Measurements from ENCODE around the gene NCR1. TPM values are rescaled to one million over a fixed set of nuclear protein-coding genes. Genes with fewer than 3 reads are reported as not detected.

NCR1 gene
- total RNA-seq, 2 donors from 2014 or later = 0.34 TPM; not detected in 1

DNA sequence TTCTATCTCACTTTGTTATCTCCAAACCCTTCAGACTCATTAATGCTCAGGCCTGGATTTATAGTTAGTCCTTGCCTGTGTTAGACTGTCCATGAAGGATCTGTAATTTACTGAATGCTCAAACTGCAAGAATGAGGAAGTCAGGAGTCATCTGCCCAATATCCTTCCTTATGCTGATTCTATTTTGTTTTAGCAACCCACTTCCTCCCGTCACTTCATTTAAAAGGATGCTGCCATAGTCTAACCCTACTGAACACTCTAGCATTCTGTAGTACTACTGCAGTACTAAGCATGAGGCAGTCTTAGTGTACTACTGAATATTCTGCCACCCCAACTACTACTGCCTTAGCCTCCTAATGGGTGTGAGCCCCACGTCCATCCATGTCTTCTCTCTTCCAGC, 30.4 kb upstream of the NCR1 start:
- Histone ChIP-seq H3K4me1 (replicated peaks) (no peaks in the 10 kb centered on the region), H3K9me3 (no peaks in the 10 kb centered on the region), H3K27ac (no peak overlapping the region), H3K36me3 (no peaks in the 10 kb centered on the region), H3K4me3 (no peak overlapping the region), H3K27me3 (replicated peaks; ENCODE audit: insufficient read depth) (no peaks in the 10 kb centered on the region)
- TF ChIP-seq POLR2A (IDR thresholded peaks at IDR 0.05) (no peak), POLR2AphosphoS5 (IDR thresholded peaks at IDR 0.05) (no peak)
- TF ChIP-seq, protein P1, sequence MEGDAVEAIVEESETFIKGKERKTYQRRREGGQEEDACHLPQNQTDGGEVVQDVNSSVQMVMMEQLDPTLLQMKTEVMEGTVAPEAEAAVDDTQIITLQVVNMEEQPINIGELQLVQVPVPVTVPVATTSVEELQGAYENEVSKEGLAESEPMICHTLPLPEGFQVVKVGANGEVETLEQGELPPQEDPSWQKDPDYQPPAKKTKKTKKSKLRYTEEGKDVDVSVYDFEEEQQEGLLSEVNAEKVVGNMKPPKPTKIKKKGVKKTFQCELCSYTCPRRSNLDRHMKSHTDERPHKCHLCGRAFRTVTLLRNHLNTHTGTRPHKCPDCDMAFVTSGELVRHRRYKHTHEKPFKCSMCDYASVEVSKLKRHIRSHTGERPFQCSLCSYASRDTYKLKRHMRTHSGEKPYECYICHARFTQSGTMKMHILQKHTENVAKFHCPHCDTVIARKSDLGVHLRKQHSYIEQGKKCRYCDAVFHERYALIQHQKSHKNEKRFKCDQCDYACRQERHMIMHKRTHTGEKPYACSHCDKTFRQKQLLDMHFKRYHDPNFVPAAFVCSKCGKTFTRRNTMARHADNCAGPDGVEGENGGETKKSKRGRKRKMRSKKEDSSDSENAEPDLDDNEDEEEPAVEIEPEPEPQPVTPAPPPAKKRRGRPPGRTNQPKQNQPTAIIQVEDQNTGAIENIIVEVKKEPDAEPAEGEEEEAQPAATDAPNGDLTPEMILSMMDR (IDR thresholded peaks at IDR 0.05) = no peak
- intact Hi-C loops (cut with DNase I) = no loop called here
- DNase-seq (ENCODE audit: low spot score) = no peak
- 76% methylated on average over 2 of the region's 2 CpGs for WGBS

DNA sequence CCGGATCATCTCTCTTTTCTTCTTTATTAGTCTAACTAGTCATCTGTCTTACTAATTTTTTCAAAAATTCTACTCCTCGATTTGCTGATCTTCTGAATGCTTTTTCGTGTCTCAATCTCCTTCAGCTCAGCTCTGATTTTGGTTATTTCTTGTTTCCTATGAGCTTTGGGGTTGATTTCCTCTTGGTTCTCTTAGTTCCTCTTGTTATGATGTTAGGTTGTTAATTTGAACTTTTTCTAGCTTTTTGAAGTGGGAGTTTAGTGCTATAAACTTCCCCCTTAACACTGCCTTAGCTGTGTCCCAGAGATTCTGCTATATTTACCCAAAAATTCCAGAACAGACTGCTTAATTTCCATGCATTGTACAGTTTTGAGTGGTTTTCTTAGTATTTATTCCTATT, 28.5 kb upstream of the NCR1 start:
- WGBS = 83% methylated on average over 3 of the region's 3 CpGs

DNA sequence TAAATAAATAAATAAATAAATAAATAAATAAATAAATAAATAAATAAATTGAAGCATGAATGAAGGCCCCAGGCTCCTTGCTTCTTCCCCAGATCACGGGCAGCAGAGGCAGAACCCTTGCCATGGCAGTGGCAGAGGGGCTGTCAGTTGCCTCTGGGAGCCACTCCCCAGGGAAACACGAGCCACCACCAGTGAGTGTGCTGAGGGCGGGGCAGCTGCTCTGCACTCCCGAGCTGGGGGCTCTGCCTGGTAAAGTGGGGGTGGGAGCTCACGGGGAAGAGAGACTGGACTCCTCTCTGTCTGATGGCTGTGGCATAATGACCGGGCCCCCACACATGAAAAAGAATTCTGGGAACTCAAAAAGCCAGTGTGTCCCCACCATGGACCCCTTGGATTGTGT, 24.1 kb upstream of the NCR1 start:
- Histone ChIP-seq H3K4me1 (replicated peaks) (no peaks in the 10 kb centered on the region), H3K4me3 (no peak overlapping the region), H3K27ac (no peak overlapping the region), H3K27me3 (replicated peaks; ENCODE audit: insufficient read depth) (no peaks in the 10 kb centered on the region), H3K9me3 (no peaks in the 10 kb centered on the region), H3K36me3 (no peaks in the 10 kb centered on the region)
- 61% methylated on average over 6 of the region's 6 CpGs for WGBS
- TF ChIP-seq, protein P1 (IDR thresholded peaks at IDR 0.05) = no peak
- TF ChIP-seq POLR2AphosphoS5 (IDR thresholded peaks at IDR 0.05) (no peak), POLR2A (IDR thresholded peaks at IDR 0.05) (no peak)
- DNase-seq (ENCODE audit: low spot score) = no peak
- intact Hi-C loops (cut with DNase I) = no loop called here

More for the DNA sequence above, 28.5 kb upstream of the NCR1 start:
- no peak for DNase-seq (ENCODE audit: low spot score)
- Histone ChIP-seq H3K36me3 (no peaks in the 10 kb centered on the region), H3K27me3 (replicated peaks; ENCODE audit: insufficient read depth) (no peaks in the 10 kb centered on the region), H3K4me3 (no peak overlapping the region), H3K27ac (no peak overlapping the region), H3K9me3 (no peaks in the 10 kb centered on the region), H3K4me1 (replicated peaks) (no peaks in the 10 kb centered on the region)
- intact Hi-C loops (cut with DNase I) = no loop called here
- TF ChIP-seq POLR2AphosphoS5 (IDR thresholded peaks at IDR 0.05) (no peak), POLR2A (IDR thresholded peaks at IDR 0.05) (no peak)
- TF ChIP-seq, protein P1 (IDR thresholded peaks at IDR 0.05) = no peak

DNA sequence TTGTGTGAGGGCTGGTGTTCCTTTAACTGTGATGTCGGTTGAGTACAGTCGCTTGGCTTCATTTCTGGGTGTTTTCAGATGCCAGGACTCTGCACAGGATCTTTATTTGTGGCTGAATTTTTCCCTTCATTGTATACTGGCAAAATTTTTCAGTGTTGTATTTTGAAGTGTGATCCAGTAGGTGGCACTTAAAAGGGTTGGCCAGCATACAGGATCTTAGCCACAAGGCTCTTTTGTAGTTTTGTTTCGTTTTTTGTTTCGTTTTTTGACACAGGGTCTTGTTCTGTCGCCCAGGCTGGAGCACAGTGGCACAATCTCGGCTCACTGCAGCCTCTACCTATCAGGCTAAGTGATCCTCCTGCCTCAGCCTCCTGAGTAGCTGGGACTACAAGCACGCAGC, 23.2 kb upstream of the NCR1 start:
- Histone ChIP-seq H3K9me3 (no peaks in the 10 kb centered on the region), H3K27ac (no peak overlapping the region), H3K36me3 (no peaks in the 10 kb centered on the region), H3K4me1 (replicated peaks) (no peaks in the 10 kb centered on the region), H3K27me3 (replicated peaks; ENCODE audit: insufficient read depth) (no peaks in the 10 kb centered on the region), H3K4me3 (no peak overlapping the region)
- no peak for DNase-seq (ENCODE audit: low spot score)
- intact Hi-C loops (cut with DNase I) = no loop called here
- WGBS = 42% methylated on average over 7 of the region's 7 CpGs
- TF ChIP-seq POLR2AphosphoS5 (IDR thresholded peaks at IDR 0.05) = no peak

DNA sequence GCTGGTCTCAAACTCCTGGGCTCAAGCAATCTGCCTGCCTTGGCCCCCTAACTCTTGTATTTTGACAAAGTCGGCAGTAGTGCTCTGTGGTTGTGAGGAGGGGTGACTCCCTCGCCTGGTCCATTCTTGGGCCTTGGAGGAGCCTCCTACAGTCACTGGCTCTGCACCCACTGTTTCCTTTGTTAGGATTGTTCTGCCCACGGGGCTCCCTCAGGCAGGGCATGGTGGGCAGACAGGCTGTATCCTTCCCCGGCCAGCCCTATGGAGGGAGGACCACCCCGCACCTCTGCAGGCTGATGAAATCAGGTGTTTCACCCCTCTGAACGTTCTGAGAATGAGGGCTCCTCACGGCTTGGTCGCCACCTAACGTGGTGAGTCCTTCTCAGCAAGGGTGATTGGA, 22.7 kb upstream of the NCR1 start:
- H3K9me3 ChIP-seq = no peaks in the 10 kb centered on the region
- TF ChIP-seq POLR2A (IDR thresholded peaks at IDR 0.05) = no peak
- TF ChIP-seq, protein P1 (IDR thresholded peaks at IDR 0.05) = no peak
- TF ChIP-seq POLR2AphosphoS5 (IDR thresholded peaks at IDR 0.05) = no peak
- H3K4me1 ChIP-seq (replicated peaks) = no peaks in the 10 kb centered on the region
- H3K36me3 ChIP-seq = no peaks in the 10 kb centered on the region
- 78% methylated on average over 8 of the region's 9 CpGs for WGBS
- DNase-seq (ENCODE audit: low spot score) = no peak
- intact Hi-C loops (cut with DNase I) = no loop called here
- H3K27ac ChIP-seq = no peak overlapping the region
- no peaks in the 10 kb centered on the region for H3K27me3 ChIP-seq (replicated peaks; ENCODE audit: insufficient read depth)
- H3K4me3 ChIP-seq = no peak overlapping the region

Data from prostate gland (tissue), 2 donors.